NB4 (cell line): ENCODE data around the gene HS3ST4.

Experiments
- CTCF ChIP-seq: IDR thresholded peaks from one replicate; pipeline ENCODE4 v1.5.1; 2012; ENCODE audit warnings: low read depth, low read length
- POLR2A ChIP-seq: IDR thresholded peaks from 2 replicates; pipeline ENCODE4 v1.6.1; 2011; ENCODE audit warnings: mild to moderate bottlenecking; ENCODE audit not compliant: insufficient read length; ENCODE audit errors: extremely low read depth
- TF ChIP-seq, protein P1 (sequence below): IDR thresholded peaks from 2 replicates; pipeline ENCODE4 v1.6.1; 2011; ENCODE audit warnings: low read depth, low read length

- no peak for TF ChIP-seq CTCF
- TF ChIP-seq POLR2A: no peak
- TF ChIP-seq, protein P1, sequence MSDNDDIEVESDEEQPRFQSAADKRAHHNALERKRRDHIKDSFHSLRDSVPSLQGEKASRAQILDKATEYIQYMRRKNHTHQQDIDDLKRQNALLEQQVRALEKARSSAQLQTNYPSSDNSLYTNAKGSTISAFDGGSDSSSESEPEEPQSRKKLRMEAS: no peak
These were observed 58.9 kb downstream of the HS3ST4 start for GRCh38 chr16:25750488-25751216.
